ENCODE data around the gene PCDHGC4. TPM values are rescaled to one million over a fixed set of nuclear protein-coding genes. Genes with fewer than 3 reads are reported as not detected.

PCDHGC4 gene
- total RNA-seq, 1 experiment from 2014 or later: 3.6 TPM

DNA sequence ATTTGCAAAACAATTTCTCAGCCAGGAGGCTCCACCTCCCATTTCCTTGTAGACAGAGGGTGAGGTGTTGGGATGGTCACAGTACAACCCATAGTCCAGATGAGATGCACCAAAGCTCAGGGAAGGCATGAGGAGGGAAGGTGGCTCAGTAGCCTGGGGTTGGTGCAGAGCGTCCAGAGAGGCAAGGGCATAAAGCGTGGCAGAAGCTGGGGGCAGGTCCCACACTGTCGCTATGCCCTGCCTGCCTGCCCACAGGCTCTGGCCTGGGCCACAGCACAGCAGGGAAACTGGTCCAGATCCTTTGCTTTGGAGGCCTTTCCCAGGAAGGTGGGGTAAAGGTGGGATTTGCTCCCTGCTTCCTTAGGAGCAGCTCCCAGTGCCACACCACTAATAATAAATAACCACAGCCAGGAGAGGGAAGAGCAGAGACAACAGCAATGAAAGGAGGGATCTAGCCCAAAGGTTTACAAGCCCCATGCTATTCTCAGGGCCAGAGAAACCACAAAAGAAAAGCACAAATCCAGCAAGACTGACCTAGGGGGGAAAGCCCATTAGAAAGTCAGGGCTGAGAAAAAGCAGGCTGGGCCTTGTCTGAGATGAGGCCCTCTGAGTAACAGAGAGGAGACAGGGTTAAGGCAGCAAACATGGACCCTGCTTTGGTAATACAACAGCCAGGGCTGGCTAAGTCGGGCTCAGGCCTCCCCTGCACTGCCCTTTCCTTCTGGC is 31.3 kb downstream of the PCDHGC4 start:
- no peak for DNase-seq (ENCODE audit: low spot score)
- TF ChIP-seq EZH2 (IDR thresholded peaks at IDR 0.05; ENCODE audit: borderline replicate concordance, low read depth, low read length, poor library complexity, severe bottlenecking): no peak
- TF ChIP-seq, protein P1, sequence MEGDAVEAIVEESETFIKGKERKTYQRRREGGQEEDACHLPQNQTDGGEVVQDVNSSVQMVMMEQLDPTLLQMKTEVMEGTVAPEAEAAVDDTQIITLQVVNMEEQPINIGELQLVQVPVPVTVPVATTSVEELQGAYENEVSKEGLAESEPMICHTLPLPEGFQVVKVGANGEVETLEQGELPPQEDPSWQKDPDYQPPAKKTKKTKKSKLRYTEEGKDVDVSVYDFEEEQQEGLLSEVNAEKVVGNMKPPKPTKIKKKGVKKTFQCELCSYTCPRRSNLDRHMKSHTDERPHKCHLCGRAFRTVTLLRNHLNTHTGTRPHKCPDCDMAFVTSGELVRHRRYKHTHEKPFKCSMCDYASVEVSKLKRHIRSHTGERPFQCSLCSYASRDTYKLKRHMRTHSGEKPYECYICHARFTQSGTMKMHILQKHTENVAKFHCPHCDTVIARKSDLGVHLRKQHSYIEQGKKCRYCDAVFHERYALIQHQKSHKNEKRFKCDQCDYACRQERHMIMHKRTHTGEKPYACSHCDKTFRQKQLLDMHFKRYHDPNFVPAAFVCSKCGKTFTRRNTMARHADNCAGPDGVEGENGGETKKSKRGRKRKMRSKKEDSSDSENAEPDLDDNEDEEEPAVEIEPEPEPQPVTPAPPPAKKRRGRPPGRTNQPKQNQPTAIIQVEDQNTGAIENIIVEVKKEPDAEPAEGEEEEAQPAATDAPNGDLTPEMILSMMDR (conservative IDR thresholded peaks at IDR 0.05; ENCODE audit: low read depth, low read length): no peak
- Histone ChIP-seq H3K4me3 (ENCODE audit: low read depth, low read length, poor library complexity, severe bottlenecking) (no peak overlapping the region), H3K9me3 (ENCODE audit: low read depth, low read length, poor library complexity, severe bottlenecking) (no peaks in the 10 kb centered on the region), H3K27ac (ENCODE audit: low read depth, low read length, poor library complexity, severe bottlenecking) (peak overlapping the region; percentile 92), H3K36me3 (ENCODE audit: insufficient read depth, low read length, poor library complexity, severe bottlenecking) (peaks cover 32% of the 10 kb centered on the region), H3K4me1 (ENCODE audit: insufficient read depth, low read length, poor library complexity, severe bottlenecking) (peaks cover 57% of the 10 kb centered on the region), H3K27me3 (replicated peaks; ENCODE audit: insufficient read depth, low read depth, low read length, poor library complexity) (no peaks in the 10 kb centered on the region)
- POLR2A ChIA-PET (ENCODE audit: low non-redundant PET): no interaction called here
- intact Hi-C loops (cut with micrococcal nuclease; ENCODE audit: unreplicated experiment): no loop called here
- no TSS peak for BruUV-seq (replicated peaks)
- CTCF ChIA-PET: no interaction called here

DNA sequence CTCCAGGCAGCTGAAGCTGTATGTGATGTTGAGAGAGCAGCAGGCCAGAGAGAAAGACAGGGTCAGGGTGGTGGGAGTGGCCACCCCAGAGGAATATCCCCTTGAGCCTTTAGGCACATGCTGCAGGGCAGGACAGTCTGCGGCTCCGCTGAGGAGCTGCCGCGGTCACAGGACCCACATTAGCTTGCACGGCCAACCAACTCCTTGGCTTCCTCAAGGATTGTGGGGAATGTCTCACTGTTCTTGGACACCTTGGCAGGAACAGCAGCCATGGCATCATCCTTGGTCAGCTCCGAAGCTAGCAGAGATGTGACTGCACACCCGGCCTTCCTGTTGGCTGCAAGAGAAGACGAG is 31.8 kb downstream of the PCDHGC4 start:
- Histone ChIP-seq H3K27me3 (replicated peaks; ENCODE audit: insufficient read depth, low read depth, low read length, poor library complexity) (no peaks in the 10 kb centered on the region), H3K9me3 (ENCODE audit: low read depth, low read length, poor library complexity, severe bottlenecking) (no peaks in the 10 kb centered on the region), H3K4me1 (ENCODE audit: insufficient read depth, low read length, poor library complexity, severe bottlenecking) (peaks cover 63% of the 10 kb centered on the region), H3K27ac (ENCODE audit: low read depth, low read length, poor library complexity, severe bottlenecking) (peak overlapping the region; percentile 92), H3K4me3 (ENCODE audit: low read depth, low read length, poor library complexity, severe bottlenecking) (no peak overlapping the region), H3K36me3 (ENCODE audit: insufficient read depth, low read length, poor library complexity, severe bottlenecking) (peaks cover 27% of the 10 kb centered on the region)
- no peak for DNase-seq (ENCODE audit: low spot score)
- BruUV-seq (replicated peaks): no TSS peak
- ChIA-PET CTCF (no interaction called here), POLR2A (ENCODE audit: low non-redundant PET) (no interaction called here)
- TF ChIP-seq, protein P1 (conservative IDR thresholded peaks at IDR 0.05; ENCODE audit: low read depth, low read length): no peak
- TF ChIP-seq EZH2 (IDR thresholded peaks at IDR 0.05; ENCODE audit: borderline replicate concordance, low read depth, low read length, poor library complexity, severe bottlenecking): no peak
- intact Hi-C loops (cut with micrococcal nuclease; ENCODE audit: unreplicated experiment): no loop called here

DNA sequence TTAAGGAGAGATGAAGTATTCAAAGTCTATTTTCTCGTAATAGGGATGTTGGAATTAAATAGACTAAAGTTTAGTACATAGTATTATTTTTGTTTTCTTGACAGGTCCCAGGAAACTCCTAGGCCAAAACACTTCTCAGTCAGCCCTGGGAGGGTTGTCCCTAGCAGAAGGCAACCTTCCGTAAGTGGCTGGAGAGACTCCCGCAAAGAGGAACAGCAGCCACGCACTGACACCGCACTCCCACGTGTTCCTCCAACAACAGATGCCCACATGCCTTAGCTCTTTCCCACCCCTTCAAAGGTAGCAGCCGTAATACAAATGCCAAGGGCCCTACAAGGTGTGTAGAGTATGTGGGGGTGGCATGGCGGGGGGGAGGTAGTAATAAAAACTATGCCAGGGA is 32.5 kb downstream of the PCDHGC4 start:
- BruUV-seq (replicated peaks): no TSS peak
- peaks cover 70% of the 10 kb centered on the region for H3K4me1 ChIP-seq (ENCODE audit: insufficient read depth, low read length, poor library complexity, severe bottlenecking)
- DNase-seq (ENCODE audit: low spot score): no peak
- ChIA-PET POLR2A (ENCODE audit: low non-redundant PET) (no interaction called here), CTCF (no interaction called here)
- H3K9me3 ChIP-seq (ENCODE audit: low read depth, low read length, poor library complexity, severe bottlenecking): no peaks in the 10 kb centered on the region
- peak overlapping the region; percentile 92 for H3K27ac ChIP-seq (ENCODE audit: low read depth, low read length, poor library complexity, severe bottlenecking)
- H3K36me3 ChIP-seq (ENCODE audit: insufficient read depth, low read length, poor library complexity, severe bottlenecking): peaks cover 24% of the 10 kb centered on the region
- no peak overlapping the region for H3K4me3 ChIP-seq (ENCODE audit: low read depth, low read length, poor library complexity, severe bottlenecking)
- no peaks in the 10 kb centered on the region for H3K27me3 ChIP-seq (replicated peaks; ENCODE audit: insufficient read depth, low read depth, low read length, poor library complexity)
- no peak for TF ChIP-seq EZH2 (IDR thresholded peaks at IDR 0.05; ENCODE audit: borderline replicate concordance, low read depth, low read length, poor library complexity, severe bottlenecking)
- TF ChIP-seq, protein P1 (conservative IDR thresholded peaks at IDR 0.05; ENCODE audit: low read depth, low read length): no peak
- intact Hi-C loops (cut with micrococcal nuclease; ENCODE audit: unreplicated experiment): no loop called here

All from A673 (cell line).